ENCODE results near the gene TRPC1.

- TF ChIP-seq REST (IDR thresholded peaks at IDR 0.05; ENCODE audit: insufficient read depth in 1 of 2, low read depth in 2 of 2, low read length in 2 of 2), result no peak
- TF ChIP-seq SIN3A (IDR thresholded peaks at IDR 0.05; ENCODE audit: borderline replicate concordance, insufficient read depth, low read length), result no peak
- no peak for TF ChIP-seq POLR2AphosphoS5 (IDR thresholded peaks at IDR 0.05; ENCODE audit: low read depth, low read length)
- no peak for TF ChIP-seq TAF1 (IDR thresholded peaks at IDR 0.05; ENCODE audit: borderline replicate concordance, insufficient read depth, low read length)
- no peak for TF ChIP-seq FOXP2 (optimal IDR thresholded peaks at IDR 0.05; ENCODE audit: borderline replicate concordance, extremely low read depth, extremely low read length, insufficient read depth)
Measured at GRCh38 chr3:142690613-142691012, 33.2 kb upstream of the TRPC1 start.

Data from PFSK-1 (cell line).